ENCODE results near the gene ZSWIM7.

ZSWIM7 gene

GRCh38 chr17:15999141-15999973, at the start of gene ZSWIM7, which contains the start of gene TTC19:
TSS of gene ZSWIM7 (minus strand) at chr17:15999704. CDS start at chr17:15999594, 110 bp downstream.
TSS of gene TTC19 (plus strand) at chr17:15999824. CDS start at chr17:15999849, 25 bp downstream.
- Histone ChIP-seq H3K9me3 (ENCODE audit: control insufficient read depth in 1 of 2, low read length in 2 of 2) (no peaks in the 10 kb centered on the region), H3K4me1 (ENCODE audit: control insufficient read depth in 1 of 2, insufficient read depth in 2 of 2, low read length in 2 of 2) (peaks cover 0 to 15% of the 10 kb centered on the region in 2 donors), H3K27ac (ENCODE audit: low read length) (peak within 1 kb of the TSS; percentile 97), H3K4me3 (ENCODE audit: low read depth in 1 of 2, low read length in 2 of 2) (peak within 1 kb of the TSS; percentile 86 to 88), H3K36me3 (ENCODE audit: control insufficient read depth in 1 of 2, insufficient read depth in 2 of 2, low read length in 2 of 2) (peaks cover 18 to 26% of the 10 kb centered on the region in 2 donors), H3K27me3 (ENCODE audit: low read depth, low read length) (no peaks in the 10 kb centered on the region)

GRCh38 chr17:16048811-16049449, 49.4 kb upstream of the ZSWIM7 start:
- H3K9me3 ChIP-seq (ENCODE audit: control insufficient read depth in 1 of 2, low read length in 2 of 2), result no peaks in the 10 kb centered on the region
- H3K36me3 ChIP-seq (ENCODE audit: control insufficient read depth in 1 of 2, insufficient read depth in 2 of 2, low read length in 2 of 2), result peaks cover 29 to 61% of the 10 kb centered on the region in 2 donors
- no peaks in the 10 kb centered on the region for H3K4me1 ChIP-seq (ENCODE audit: control insufficient read depth in 1 of 2, insufficient read depth in 2 of 2, low read length in 2 of 2)
- no peak overlapping the region for H3K27ac ChIP-seq (ENCODE audit: low read length)
- no peak overlapping the region for H3K4me3 ChIP-seq (ENCODE audit: low read depth in 1 of 2, low read length in 2 of 2)
- H3K27me3 ChIP-seq (ENCODE audit: low read depth, low read length), result no peaks in the 10 kb centered on the region

- Histone ChIP-seq H3K36me3 (ENCODE audit: control insufficient read depth in 1 of 2, insufficient read depth in 2 of 2, low read length in 2 of 2) (peaks cover 40 to 58% of the 10 kb centered on the region in 2 donors), H3K27ac (ENCODE audit: low read length) (no peak overlapping the region), H3K4me3 (ENCODE audit: low read depth in 1 of 2, low read length in 2 of 2) (no peak overlapping the region), H3K27me3 (ENCODE audit: low read depth, low read length) (no peaks in the 10 kb centered on the region), H3K9me3 (ENCODE audit: control insufficient read depth in 1 of 2, low read length in 2 of 2) (no peaks in the 10 kb centered on the region), H3K4me1 (ENCODE audit: control insufficient read depth in 1 of 2, insufficient read depth in 2 of 2, low read length in 2 of 2) (no peaks in the 10 kb centered on the region)
These were observed 47.5 kb upstream of the ZSWIM7 start for GRCh38 chr17:16046966-16047365.

GRCh38 chr17:16044487-16044886, 45.0 kb upstream of the ZSWIM7 start:
- H3K4me1 ChIP-seq (ENCODE audit: control insufficient read depth in 1 of 2, insufficient read depth in 2 of 2, low read length in 2 of 2), result no peaks in the 10 kb centered on the region
- no peaks in the 10 kb centered on the region for H3K27me3 ChIP-seq (ENCODE audit: low read depth, low read length)
- H3K9me3 ChIP-seq (ENCODE audit: control insufficient read depth in 1 of 2, low read length in 2 of 2), result no peaks in the 10 kb centered on the region
- H3K4me3 ChIP-seq (ENCODE audit: low read depth in 1 of 2, low read length in 2 of 2), result no peak overlapping the region
- peaks cover 42 to 59% of the 10 kb centered on the region in 2 donors for H3K36me3 ChIP-seq (ENCODE audit: control insufficient read depth in 1 of 2, insufficient read depth in 2 of 2, low read length in 2 of 2)
- H3K27ac ChIP-seq (ENCODE audit: low read length), result no peak overlapping the region

GRCh38 chr17:16040710-16041251, 41.3 kb upstream of the ZSWIM7 start:
- Histone ChIP-seq H3K4me1 (ENCODE audit: control insufficient read depth in 1 of 2, insufficient read depth in 2 of 2, low read length in 2 of 2) (no peaks in the 10 kb centered on the region), H3K27me3 (ENCODE audit: low read depth, low read length) (no peaks in the 10 kb centered on the region), H3K4me3 (ENCODE audit: low read depth in 1 of 2, low read length in 2 of 2) (no peak overlapping the region), H3K27ac (ENCODE audit: low read length) (no peak overlapping the region), H3K9me3 (ENCODE audit: control insufficient read depth in 1 of 2, low read length in 2 of 2) (no peaks in the 10 kb centered on the region), H3K36me3 (ENCODE audit: control insufficient read depth in 1 of 2, insufficient read depth in 2 of 2, low read length in 2 of 2) (peaks cover 49 to 58% of the 10 kb centered on the region in 2 donors)

- Histone ChIP-seq H3K36me3 (ENCODE audit: control insufficient read depth in 1 of 2, insufficient read depth in 2 of 2, low read length in 2 of 2) (peaks cover 54 to 76% of the 10 kb centered on the region in 2 donors), H3K9me3 (ENCODE audit: control insufficient read depth in 1 of 2, low read length in 2 of 2) (no peaks in the 10 kb centered on the region), H3K4me1 (ENCODE audit: control insufficient read depth in 1 of 2, insufficient read depth in 2 of 2, low read length in 2 of 2) (no peaks in the 10 kb centered on the region), H3K4me3 (ENCODE audit: low read depth in 1 of 2, low read length in 2 of 2) (no peak overlapping the region), H3K27me3 (ENCODE audit: low read depth, low read length) (no peaks in the 10 kb centered on the region), H3K27ac (ENCODE audit: low read length) (no peak overlapping the region)
These were observed 38.1 kb upstream of the ZSWIM7 start for GRCh38 chr17:16037636-16038035.

GRCh38 chr17:16036261-16036660, 36.8 kb upstream of the ZSWIM7 start:
- Histone ChIP-seq H3K36me3 (ENCODE audit: control insufficient read depth in 1 of 2, insufficient read depth in 2 of 2, low read length in 2 of 2) (peaks cover 60 to 75% of the 10 kb centered on the region in 2 donors), H3K9me3 (ENCODE audit: control insufficient read depth in 1 of 2, low read length in 2 of 2) (no peaks in the 10 kb centered on the region), H3K4me1 (ENCODE audit: control insufficient read depth in 1 of 2, insufficient read depth in 2 of 2, low read length in 2 of 2) (no peaks in the 10 kb centered on the region), H3K27ac (ENCODE audit: low read length) (no peak overlapping the region), H3K4me3 (ENCODE audit: low read depth in 1 of 2, low read length in 2 of 2) (no peak overlapping the region), H3K27me3 (ENCODE audit: low read depth, low read length) (no peaks in the 10 kb centered on the region)

- Histone ChIP-seq H3K4me3 (ENCODE audit: low read depth in 1 of 2, low read length in 2 of 2) (no peak overlapping the region), H3K27ac (ENCODE audit: low read length) (no peak overlapping the region), H3K27me3 (ENCODE audit: low read depth, low read length) (no peaks in the 10 kb centered on the region), H3K4me1 (ENCODE audit: control insufficient read depth in 1 of 2, insufficient read depth in 2 of 2, low read length in 2 of 2) (no peaks in the 10 kb centered on the region), H3K36me3 (ENCODE audit: control insufficient read depth in 1 of 2, insufficient read depth in 2 of 2, low read length in 2 of 2) (peaks cover 71 to 73% of the 10 kb centered on the region in 2 donors), H3K9me3 (ENCODE audit: control insufficient read depth in 1 of 2, low read length in 2 of 2) (no peaks in the 10 kb centered on the region)
These were observed 34.3 kb upstream of the ZSWIM7 start for GRCh38 chr17:16033729-16034349.

- peak overlapping the region; percentile 89 for H3K27ac ChIP-seq (ENCODE audit: low read length)
These were observed 28.4 kb upstream of the ZSWIM7 start for GRCh38 chr17:16027708-16028584.

GRCh38 chr17:16026895-16027294, 27.4 kb upstream of the ZSWIM7 start:
- peak overlapping the region; percentile 89 for H3K27ac ChIP-seq (ENCODE audit: low read length)
- no peaks in the 10 kb centered on the region for H3K9me3 ChIP-seq (ENCODE audit: control insufficient read depth in 1 of 2, low read length in 2 of 2)
- no peak overlapping the region for H3K4me3 ChIP-seq (ENCODE audit: low read depth in 1 of 2, low read length in 2 of 2)
- no peaks in the 10 kb centered on the region for H3K27me3 ChIP-seq (ENCODE audit: low read depth, low read length)
- H3K36me3 ChIP-seq (ENCODE audit: control insufficient read depth in 1 of 2, insufficient read depth in 2 of 2, low read length in 2 of 2), result peaks cover 52 to 72% of the 10 kb centered on the region in 2 donors
- peaks cover 4 to 10% of the 10 kb centered on the region in 2 donors for H3K4me1 ChIP-seq (ENCODE audit: control insufficient read depth in 1 of 2, insufficient read depth in 2 of 2, low read length in 2 of 2)

More at GRCh38 chr17:16027708-16028584, 28.4 kb upstream of the ZSWIM7 start:
- Histone ChIP-seq H3K4me3 (ENCODE audit: low read depth in 1 of 2, low read length in 2 of 2) (no peak overlapping the region), H3K9me3 (ENCODE audit: control insufficient read depth in 1 of 2, low read length in 2 of 2) (no peaks in the 10 kb centered on the region), H3K4me1 (ENCODE audit: control insufficient read depth in 1 of 2, insufficient read depth in 2 of 2, low read length in 2 of 2) (peaks cover 4 to 5% of the 10 kb centered on the region in 2 donors), H3K27me3 (ENCODE audit: low read depth, low read length) (no peaks in the 10 kb centered on the region), H3K36me3 (ENCODE audit: control insufficient read depth in 1 of 2, insufficient read depth in 2 of 2, low read length in 2 of 2) (peaks cover 62 to 76% of the 10 kb centered on the region in 2 donors)
